Measurements from ENCODE around the gene HOOK2.
"Not testable (repeated sequence)": the region's sequence is repeated elsewhere in the genome, so short reads cannot be mapped to it uniquely, and the experiment has no call there.

Gene HOOK2

GRCh38 chr19:12720851-12721655 is 54.3 kb downstream of the HOOK2 start:
- Histone ChIP-seq H3K4me3 (peak overlapping the region; percentile 97), H3K36me3 (ENCODE audit: insufficient read depth, low read length) (peaks cover 44% of the 10 kb centered on the region), H3K9me3 (ENCODE audit: low read depth, low read length) (no peaks in the 10 kb centered on the region), H3K9ac (ENCODE audit: insufficient read length) (peak overlapping the region; percentile 100), H3K27ac (peak overlapping the region; percentile 92)
- DNase-seq (ENCODE audit: low read depth, low spot score) = no peak
- TF ChIP-seq FOXP2 (optimal IDR thresholded peaks at IDR 0.05; ENCODE audit: control extremely low read depth, extremely low read length, insufficient read depth) (no peak), EZH2 (IDR thresholded peaks at IDR 0.05) (no peak), POLR2AphosphoS5 (IDR thresholded peaks at IDR 0.05; ENCODE audit: borderline replicate concordance, low read depth, low read length) (no peak)

- Histone ChIP-seq H3K36me3 (ENCODE audit: insufficient read depth, low read length) (peaks cover 52% of the 10 kb centered on the region), H3K4me3 (peak overlapping the region; percentile 97), H3K27ac (no peak overlapping the region), H3K9ac (ENCODE audit: insufficient read length) (no peak overlapping the region), H3K9me3 (ENCODE audit: low read depth, low read length) (no peaks in the 10 kb centered on the region)
- TF ChIP-seq POLR2AphosphoS5 (IDR thresholded peaks at IDR 0.05; ENCODE audit: borderline replicate concordance, low read depth, low read length) = no peak
- TF ChIP-seq FOXP2 (optimal IDR thresholded peaks at IDR 0.05; ENCODE audit: control extremely low read depth, extremely low read length, insufficient read depth) = no peak
- no peak for TF ChIP-seq EZH2 (IDR thresholded peaks at IDR 0.05)
- DNase-seq (ENCODE audit: low read depth, low spot score) = no peak
These were observed 55.1 kb downstream of the HOOK2 start for GRCh38 chr19:12720296-12720695.

GRCh38 chr19:12715929-12716328 is 59.4 kb downstream of the HOOK2 start:
- H3K36me3 ChIP-seq (ENCODE audit: insufficient read depth, low read length) = peaks cover 86% of the 10 kb centered on the region
- H3K4me3 ChIP-seq = no peak overlapping the region
- no peak for DNase-seq (ENCODE audit: low read depth, low spot score)
- TF ChIP-seq FOXP2 (optimal IDR thresholded peaks at IDR 0.05; ENCODE audit: control extremely low read depth, extremely low read length, insufficient read depth) (no peak), EZH2 (IDR thresholded peaks at IDR 0.05) (no peak), POLR2AphosphoS5 (IDR thresholded peaks at IDR 0.05; ENCODE audit: borderline replicate concordance, low read depth, low read length) (no peak)
- no peak overlapping the region for H3K27ac ChIP-seq
- no peaks in the 10 kb centered on the region for H3K9me3 ChIP-seq (ENCODE audit: low read depth, low read length)
- H3K9ac ChIP-seq (ENCODE audit: insufficient read length) = no peak overlapping the region

GRCh38 chr19:12715102-12715501 is 60.2 kb downstream of the HOOK2 start:
- no peak overlapping the region for H3K4me3 ChIP-seq
- DNase-seq (ENCODE audit: low read depth, low spot score) = no peak
- no peaks in the 10 kb centered on the region for H3K9me3 ChIP-seq (ENCODE audit: low read depth, low read length)
- TF ChIP-seq POLR2AphosphoS5 (IDR thresholded peaks at IDR 0.05; ENCODE audit: borderline replicate concordance, low read depth, low read length) = no peak
- no peak for TF ChIP-seq EZH2 (IDR thresholded peaks at IDR 0.05)
- no peak for TF ChIP-seq FOXP2 (optimal IDR thresholded peaks at IDR 0.05; ENCODE audit: control extremely low read depth, extremely low read length, insufficient read depth)
- no peak overlapping the region for H3K27ac ChIP-seq
- H3K36me3 ChIP-seq (ENCODE audit: insufficient read depth, low read length) = peaks cover 85% of the 10 kb centered on the region
- no peak overlapping the region for H3K9ac ChIP-seq (ENCODE audit: insufficient read length)

GRCh38 chr19:12713304-12713703 is 62.0 kb downstream of the HOOK2 start:
- H3K27ac ChIP-seq; H3K9ac ChIP-seq (ENCODE audit: insufficient read length); DNase-seq (ENCODE audit: low read depth, low spot score); H3K9me3 ChIP-seq (ENCODE audit: low read depth, low read length); H3K4me3 ChIP-seq: not testable (repeated sequence)
- H3K36me3 ChIP-seq (ENCODE audit: insufficient read depth, low read length) = peaks cover 89% of the 10 kb centered on the region
